GM21423 (cell line): Measurements from ENCODE around the gene DUS3L.

Source experiments
- ATAC-seq: cut with Tn5 transposase; IDR thresholded peaks from one replicate; pipeline ENCODE4 v1.9.1; 2021; ENCODE audit warnings: mild to moderate bottlenecking, moderate library complexity; ENCODE audit not compliant: unreplicated experiment

DUS3L gene

GRCh38 chr19:5822181-5822844 is 31.4 kb upstream of the DUS3L start:
- ATAC-seq: no peak

DNA sequence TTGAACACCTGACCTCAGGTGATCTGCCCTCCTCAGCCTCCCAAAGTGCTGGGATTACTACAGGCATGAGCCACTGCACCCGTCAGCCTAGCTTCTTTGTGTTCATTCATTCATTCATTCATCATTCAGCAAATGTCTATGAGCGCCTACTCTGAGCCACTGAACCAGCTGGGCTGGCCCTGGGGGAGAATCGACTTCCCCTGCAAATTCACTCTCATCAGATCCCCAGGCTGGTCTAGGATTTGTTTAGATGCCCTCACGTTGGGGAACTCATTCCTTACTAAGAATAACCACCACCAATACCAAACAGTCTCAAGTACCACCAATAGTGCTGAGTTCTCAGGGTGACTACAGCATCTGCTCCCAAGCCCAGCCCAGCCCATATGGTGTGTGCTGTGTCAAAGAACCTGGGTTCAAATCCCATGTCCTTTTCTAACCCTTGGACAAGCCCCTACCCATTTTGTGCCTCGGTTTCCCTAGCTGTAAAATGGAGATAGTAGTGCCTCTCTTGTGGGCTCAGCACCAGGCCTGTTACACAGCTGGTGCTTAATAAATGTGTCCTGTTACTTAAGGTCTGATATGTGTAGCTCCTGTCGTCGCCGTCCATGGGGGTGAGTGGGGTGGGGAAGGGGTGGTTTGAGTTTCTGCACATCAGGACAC is 30.7 kb upstream of the DUS3L start:
- no peak for ATAC-seq

- no peak for ATAC-seq
Observed at GRCh38 chr19:5820785-5821184, 29.8 kb upstream of the DUS3L start.

GRCh38 chr19:5818594-5818993 is 27.6 kb upstream of the DUS3L start:
- no peak for ATAC-seq

GRCh38 chr19:5817218-5817617 is 26.3 kb upstream of the DUS3L start:
- ATAC-seq: no peak

DNA sequence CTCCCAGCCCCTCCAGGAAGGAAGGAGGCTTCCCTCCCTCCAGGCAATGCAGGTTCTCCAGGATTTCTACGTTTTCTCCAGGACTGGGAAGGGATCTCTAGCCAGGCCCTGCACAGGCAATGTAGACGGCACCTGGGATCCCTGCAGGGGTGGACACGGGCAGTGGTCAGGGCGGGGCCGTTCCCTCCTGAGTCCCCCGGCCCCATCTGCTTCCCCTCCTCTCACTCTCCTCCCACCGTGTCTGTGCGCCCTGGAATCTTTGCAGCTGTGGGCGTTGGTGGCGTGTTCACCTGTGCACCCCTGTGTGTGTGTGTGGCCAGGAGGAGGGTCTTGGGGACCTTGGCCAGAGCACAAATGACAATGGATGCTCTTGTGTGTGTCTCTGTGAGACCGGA is 23.9 kb upstream of the DUS3L start:
- no peak for ATAC-seq

- ATAC-seq: no peak
Observed at GRCh38 chr19:5814123-5814851, 23.3 kb upstream of the DUS3L start.

- ATAC-seq: no peak
Observed at GRCh38 chr19:5811117-5811516, 20.2 kb upstream of the DUS3L start.

- no peak for ATAC-seq
Observed at GRCh38 chr19:5809469-5809868, 18.5 kb upstream of the DUS3L start.

GRCh38 chr19:5809053-5809452 is 18.1 kb upstream of the DUS3L start:
- no peak for ATAC-seq

DNA sequence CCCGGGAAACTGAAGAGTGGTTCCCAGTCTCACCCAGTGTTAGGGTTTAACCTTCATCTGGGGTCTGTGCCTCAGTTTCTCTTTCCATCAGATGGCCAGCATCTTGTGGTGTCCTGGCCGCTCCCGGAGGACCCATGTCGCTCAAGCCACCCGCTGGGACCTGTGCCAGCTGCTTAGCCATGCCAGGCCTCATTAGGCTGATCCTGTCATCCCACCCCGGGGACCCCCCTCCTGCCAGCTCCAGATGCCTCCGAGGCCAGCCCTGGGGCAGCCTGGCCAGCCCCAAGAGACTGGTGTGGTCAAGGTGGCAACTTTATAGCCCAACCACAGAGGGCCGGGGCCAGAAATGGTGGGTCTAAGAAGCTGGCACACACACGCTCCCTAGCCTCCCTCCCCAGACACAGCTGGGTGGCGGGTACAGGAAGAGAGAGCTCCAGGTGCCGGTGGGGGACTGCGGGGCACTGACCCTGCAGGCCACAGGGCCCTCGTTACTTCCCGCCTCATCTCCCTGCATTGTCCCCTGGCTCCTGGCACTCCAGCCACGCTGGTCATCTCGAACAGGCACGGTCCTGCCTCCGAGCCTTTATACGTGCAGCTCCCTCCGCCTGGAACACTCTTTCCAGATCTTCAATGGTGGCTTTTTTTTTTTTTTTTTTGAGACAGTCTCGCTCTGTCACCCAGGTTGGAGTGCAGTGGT is 17.3 kb upstream of the DUS3L start:
- no peak for ATAC-seq

DNA sequence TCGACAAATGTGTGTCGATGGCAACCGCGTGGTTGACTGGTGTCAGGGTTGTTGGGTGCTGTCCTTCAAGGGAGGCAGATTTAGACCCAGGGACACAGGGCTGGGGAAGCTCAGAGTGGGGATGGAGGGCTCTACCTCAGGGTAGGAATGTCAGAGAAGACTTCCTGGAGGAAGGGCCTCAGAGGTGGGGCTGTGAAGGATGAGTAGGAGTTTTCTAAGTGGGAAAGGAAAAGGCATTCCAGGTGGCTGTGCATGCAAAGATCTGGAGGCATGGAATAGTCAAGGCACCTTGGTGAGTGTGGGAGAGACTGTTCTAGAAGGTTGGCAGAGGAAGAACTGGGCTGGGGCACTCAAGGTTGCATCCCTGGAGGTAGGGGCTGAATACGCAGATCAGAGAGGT is 15.9 kb upstream of the DUS3L start:
- ATAC-seq: no peak

GRCh38 chr19:5806133-5806489 is 15.1 kb upstream of the DUS3L start:
- no peak for ATAC-seq

DNA sequence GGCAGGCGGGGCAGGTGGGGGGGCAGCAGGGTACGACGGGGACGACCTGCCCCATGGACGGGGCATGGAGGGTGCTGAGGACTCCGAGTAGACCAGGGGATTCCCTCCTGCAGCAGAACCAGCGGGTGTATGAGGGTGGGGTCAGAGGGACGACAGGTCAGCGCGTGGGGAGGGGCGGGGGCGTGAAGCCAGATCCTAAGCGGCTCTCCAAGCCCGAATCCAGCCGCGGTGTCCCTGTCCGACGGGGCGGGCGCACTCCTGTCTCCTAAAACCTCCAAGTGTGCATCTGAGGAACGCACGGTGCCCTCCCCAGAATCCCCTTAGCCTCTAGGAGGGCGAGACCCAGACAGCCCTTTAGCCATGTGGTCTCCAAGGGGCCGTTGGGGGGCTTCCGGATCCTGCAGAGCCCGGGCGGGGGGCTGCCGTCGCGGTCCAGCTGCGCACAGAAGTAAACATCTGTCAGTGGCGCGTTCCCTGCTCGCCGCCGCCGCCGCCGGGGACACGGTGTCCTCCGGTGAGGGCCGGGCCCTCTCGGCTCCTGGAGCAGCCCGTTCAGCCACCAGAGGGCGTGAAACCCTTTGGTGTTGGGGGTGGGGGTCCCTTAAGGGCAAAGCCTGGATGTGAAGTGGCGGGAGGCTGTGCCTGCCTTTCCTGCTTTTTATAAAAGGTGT is 14.6 kb upstream of the DUS3L start:
- ATAC-seq: no peak

DNA sequence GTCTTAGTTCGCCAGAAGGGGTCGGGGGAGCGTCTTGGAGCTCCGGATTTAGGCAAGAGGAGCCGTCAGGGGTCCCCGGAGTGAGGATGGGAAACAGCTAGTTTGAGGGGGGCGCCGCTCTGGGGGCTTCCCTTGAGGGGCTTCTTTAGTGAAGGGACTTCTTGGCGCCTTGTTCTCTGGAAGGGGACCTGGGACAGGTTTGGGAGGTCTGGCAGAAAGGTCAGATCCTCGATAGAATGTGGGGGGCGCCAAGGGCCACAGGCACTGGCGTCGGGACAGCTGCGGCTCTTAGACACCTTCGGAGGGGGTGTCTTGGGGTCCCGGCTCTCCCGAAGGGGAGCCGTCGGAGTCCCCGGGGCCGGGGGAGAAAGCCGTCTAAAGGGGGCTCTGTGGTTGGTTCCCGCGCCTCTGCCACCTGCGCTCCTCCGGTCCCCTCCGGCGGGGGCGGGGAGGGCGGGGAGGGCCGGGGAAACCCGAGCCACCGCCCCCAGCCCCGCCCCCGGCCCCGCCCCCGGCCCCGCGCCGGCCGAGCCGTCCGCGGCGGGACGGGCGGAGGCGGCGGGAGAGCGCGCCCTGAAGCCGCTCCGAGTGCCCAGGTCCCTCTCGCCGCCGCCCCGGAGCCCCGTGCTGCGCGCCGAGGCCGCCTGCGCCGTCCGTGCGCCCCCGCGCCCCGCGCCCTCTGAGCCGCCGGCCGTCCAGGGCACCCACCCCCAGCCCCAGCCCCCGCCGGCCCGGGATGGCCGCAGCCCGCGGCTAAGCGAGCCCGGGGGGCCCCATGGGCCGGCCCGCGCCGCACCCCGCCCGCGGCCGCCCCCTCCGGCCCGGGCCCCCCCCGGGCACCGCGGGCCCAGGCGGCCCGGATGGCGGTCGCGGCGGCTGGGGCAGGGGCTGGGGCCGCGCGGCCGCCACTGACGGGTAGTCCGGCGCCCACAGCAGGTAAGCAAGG is 13.8 kb upstream of the DUS3L start, which contains the start of gene NRTN:
Gene NRTN (plus strand): TSS at position 552 of the 946 bp plus-strand sequence. CDS start 19,099 bp downstream, outside the sequence.
- ATAC-seq: no peak

DNA sequence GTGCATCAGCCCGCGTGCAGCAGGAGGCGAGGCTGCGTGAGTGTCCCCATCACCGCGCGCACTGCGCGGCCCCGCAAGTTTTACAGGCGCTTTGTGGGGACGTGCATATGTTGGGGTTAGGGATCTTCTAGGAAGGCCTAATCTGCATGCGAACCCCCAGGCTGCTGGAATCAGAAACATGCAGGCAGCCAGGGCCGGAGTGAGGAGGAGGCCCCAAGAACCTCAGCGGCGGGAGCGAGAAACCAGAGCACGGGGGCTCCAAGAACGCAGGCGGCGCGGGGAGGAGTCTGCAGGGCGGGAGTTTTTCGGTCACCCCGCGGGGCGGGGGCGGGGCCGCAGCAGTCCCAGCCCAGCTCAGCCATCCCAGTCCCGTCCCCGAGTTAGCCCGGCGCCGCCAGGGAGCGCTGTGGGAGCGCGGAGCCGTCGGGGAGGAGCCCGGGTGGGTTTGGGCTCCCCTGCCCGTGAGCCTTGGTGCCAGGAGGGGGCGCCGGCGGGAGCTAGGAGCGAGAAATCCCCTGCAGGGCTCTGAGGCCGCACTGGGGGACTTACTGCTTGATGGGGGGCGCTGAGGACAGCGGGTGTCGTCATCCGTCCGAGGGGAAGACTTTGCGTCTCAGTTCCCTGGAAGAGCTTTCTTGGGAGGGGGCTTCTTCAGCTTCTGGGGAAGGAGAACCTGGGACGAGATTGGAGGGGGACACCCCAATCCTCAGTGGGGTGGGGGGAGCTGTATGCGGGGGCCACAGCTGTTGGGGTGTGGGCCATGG is 13.0 kb upstream of the DUS3L start:
- peak; percentile 75 for ATAC-seq

DNA sequence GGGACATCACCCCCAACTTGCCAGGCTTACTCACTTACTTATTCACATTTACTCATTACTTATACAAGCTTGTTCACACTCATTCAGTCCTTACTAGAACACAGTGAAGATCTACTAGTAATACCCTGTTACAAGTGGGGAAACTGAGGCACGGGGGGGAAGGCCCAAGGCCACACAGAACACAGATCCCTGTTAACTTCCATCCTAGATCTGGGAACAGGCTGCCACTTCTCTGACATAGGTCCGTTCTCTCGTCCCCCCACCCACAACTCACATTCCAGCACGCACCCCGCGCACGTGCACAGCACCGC is 12.4 kb upstream of the DUS3L start:
- no peak for ATAC-seq

DNA sequence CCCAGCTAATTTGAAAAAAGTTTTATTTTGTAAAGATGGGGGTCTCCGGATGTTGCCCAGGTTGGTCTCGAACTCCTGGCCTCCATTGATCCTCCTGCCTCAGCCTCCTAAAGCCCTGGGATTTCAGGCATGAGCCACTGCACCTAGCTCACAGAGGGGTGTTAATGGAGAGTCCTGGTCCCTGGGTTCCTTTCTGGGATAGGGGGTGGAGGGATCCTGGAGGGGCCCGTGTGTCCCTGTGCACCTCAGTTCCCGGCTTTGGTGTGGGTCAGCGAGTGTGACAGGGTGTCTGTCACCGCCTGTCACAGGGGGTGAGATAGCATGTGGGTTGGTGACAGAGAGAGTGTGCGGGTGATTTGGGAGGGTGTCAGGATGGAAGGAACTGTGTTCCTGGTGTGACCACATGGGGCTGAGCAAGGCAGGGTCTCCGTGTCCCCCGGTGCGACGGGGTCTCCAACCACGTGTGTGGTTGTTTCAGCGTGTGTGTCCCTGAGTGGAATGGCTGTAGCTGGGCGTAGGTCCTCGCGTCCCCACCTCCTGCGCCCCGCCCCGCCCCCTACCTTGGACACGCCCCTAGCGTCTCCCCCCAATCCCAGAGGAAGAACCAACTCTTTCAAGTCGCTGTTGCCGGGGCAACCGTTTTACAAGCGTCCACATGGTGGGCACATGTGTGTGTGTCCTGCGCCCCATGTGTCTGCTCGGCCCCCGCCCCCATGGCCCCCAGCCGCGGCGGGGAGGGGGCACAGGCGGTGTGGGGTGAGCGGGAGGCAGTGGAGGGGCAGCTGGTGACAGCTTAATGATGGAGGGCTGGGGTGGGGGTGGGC is 11.0 kb upstream of the DUS3L start:
- ATAC-seq: no peak
